Central memory CD4-positive, alpha-beta T cell (primary cell): ENCODE results near the gene DLL1.

Source experiments
- DNase-seq: peaks from one replicate; pipeline ENCODE4 v3.0.0; 2022

DLL1 gene

GRCh38 chr6:170281331-170282292, 9.3 kb downstream of the DLL1 start:
- DNase-seq, result no peak

DNA sequence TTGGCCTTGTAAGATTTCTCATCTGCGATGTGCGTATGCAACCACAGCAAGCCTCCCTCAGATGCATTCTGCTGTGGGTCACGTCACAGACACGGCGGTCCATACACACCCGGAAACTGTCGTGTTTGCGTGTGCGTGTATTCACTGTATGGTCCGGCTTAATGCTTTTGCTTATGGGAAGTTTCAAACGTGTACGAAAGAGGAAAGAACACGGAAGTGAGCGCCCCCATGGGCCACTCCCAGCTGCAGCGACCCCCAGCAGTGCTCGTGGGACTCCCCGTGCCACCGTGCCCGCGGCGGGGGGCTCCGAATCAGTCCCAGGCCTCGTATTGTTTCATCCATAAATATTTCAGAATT, 10.2 kb downstream of the DLL1 start:
- DNase-seq, result no peak

GRCh38 chr6:170279977-170280688, 10.7 kb downstream of the DLL1 start:
- DNase-seq, result peak; percentile 66

DNA sequence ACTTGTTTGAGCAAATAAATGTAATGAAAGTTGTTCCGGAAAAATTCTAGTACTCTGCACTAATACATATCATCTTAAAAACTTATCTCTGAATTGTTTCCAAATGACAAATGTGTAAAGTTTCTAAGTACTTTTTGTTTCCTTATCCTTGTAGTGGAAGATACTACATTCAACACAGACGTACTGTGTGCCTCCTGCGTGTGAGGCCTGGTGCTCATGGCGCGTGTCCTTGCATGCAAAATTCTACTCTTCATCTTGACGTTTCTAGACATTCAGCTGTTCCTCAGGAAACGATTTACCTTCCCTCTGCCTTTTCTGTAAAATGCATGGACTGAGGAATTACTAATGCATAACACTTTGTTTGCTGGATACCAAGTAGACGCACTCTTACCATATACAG, 11.5 kb downstream of the DLL1 start:
- DNase-seq, result no peak

- no peak for DNase-seq
Observed at GRCh38 chr6:170278743-170279094, 12.2 kb downstream of the DLL1 start.

- no peak for DNase-seq
Observed at GRCh38 chr6:170277893-170278742, 12.8 kb downstream of the DLL1 start.

DNA sequence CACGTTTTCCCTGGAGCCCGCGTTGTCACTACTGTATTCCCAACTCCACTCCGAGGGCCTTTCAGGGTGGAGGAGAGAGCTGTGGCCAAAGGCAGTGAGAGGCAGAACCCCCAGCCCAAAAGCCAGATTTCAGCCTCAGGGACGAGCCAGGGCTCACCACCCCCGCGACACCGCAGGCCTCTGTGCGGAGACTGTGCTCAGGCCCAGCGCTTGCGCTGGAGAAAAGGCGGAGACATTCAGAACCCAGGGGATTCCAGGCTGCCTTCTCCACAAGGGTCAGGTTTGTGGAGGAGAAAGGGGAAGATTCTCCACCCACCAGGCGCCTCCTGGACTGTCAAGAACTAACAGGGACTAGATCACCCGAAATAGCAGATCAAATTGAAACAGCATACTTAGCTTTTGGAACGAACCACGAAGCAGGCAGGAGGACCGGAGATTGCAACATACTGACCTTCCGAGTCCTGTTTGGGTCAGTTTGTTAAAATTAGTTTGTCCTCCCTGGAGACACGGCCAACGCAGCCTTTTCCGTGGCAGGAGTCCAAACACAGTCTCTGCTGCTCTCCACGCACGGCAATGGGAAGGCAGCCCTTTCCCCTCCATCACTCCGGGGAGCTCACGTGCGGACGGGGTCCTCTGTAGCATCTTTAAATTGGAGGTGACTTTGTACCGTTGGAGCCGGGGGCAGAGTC, 14.4 kb downstream of the DLL1 start:
- no peak for DNase-seq

DNA sequence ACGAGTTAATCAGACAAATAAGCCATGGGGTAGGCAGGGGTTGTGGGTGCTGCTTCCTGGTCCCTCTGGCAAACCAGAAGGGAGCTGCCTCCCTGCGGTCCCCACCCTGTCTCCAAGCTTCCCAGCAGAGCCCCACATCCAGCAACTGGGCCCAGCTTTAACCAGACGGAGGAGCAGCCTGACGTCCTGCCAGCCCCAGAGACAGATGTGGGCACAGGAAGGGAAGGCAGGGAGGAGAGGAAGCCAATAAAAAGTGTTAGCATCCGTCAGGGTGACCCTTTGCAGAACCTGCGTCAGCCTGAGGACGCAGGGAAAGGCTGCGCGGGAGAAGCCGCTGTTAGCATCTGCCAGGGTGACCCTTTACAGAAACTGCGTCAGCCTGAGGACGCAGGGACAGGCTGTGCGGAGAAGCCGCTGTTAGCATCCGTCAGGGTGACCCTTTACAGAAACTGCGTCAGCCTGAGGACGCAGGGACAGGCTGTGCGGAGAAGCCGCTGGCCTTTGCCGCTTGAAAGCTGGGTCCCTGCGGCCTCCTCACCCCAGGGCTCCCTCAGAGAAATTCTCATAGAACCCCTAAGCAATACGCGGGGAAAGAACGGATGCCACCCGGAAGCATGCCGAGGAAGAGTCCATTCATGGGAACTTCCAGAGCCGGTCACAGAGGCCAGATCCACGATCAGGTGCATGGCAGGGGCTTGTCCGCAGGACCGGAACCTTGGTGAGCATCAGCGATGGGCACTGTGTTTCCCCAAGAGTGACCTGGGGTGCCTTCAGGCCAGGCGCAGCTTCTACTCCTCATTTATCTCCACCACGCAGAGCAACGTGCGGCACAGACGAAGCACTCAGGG, 15.9 kb downstream of the DLL1 start:
- DNase-seq, result no peak

- no peak for DNase-seq
Observed at GRCh38 chr6:170273681-170274080, 17.2 kb downstream of the DLL1 start.

DNA sequence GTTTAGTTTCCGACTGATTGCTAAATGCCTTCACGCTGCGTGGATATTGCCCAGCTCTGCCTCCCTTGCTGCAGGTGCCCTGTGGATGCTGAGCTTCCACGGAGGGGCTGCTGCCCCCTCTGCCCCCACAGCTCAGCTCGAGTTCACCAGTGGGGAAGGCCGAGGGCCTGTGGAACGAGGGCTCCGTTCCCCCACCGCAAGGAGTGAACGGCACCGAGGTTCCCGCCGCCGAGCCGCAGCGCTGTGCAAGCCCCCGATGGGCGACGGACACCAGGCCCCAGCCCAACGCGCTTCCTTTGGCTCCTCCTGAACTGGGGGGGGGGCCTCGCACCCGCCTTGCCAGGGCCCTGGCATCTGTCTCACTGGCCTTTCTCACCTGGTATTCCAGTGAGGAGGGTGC, 17.7 kb downstream of the DLL1 start:
- no peak for DNase-seq

DNA sequence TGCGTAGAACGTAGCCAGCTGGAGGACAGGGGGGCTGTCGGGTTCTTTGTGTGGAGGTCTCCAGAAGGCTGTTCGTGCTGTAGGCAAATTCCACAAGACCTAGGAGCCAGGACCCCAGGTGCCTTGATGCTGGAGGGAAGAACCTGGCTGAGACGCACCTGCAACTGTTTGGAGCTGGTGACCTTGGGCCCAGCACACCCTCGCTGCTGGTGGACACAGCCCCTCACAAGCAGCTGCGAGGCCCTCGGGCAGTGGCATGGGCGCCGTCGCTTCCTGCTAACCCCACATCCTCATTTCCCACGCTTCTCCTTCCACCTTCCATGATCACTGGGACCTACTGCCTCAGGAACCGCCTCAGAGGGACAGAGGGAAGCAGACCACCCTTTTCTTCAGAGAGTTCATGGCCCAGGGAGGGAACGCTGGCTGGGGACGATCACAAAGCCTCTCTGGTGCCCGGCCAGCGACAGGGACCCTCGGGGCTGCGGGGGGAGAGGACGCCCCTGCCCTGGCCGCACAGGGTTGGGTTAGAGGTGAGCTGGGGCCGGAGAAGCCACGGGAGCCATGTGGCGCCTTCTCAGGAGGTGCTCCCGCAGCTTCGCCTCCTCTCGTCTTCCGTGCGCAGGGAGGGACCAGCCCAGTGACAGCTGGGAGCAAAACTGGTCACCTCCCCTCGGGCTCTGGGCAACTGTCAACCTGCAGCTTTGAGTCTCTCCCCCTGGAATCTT, 18.4 kb downstream of the DLL1 start:
- DNase-seq, result no peak

GRCh38 chr6:170271771-170272314, 19.0 kb downstream of the DLL1 start:
- DNase-seq, result peak; percentile 82

- no peak for DNase-seq
Observed at GRCh38 chr6:170270984-170271593, 19.8 kb downstream of the DLL1 start.

DNA sequence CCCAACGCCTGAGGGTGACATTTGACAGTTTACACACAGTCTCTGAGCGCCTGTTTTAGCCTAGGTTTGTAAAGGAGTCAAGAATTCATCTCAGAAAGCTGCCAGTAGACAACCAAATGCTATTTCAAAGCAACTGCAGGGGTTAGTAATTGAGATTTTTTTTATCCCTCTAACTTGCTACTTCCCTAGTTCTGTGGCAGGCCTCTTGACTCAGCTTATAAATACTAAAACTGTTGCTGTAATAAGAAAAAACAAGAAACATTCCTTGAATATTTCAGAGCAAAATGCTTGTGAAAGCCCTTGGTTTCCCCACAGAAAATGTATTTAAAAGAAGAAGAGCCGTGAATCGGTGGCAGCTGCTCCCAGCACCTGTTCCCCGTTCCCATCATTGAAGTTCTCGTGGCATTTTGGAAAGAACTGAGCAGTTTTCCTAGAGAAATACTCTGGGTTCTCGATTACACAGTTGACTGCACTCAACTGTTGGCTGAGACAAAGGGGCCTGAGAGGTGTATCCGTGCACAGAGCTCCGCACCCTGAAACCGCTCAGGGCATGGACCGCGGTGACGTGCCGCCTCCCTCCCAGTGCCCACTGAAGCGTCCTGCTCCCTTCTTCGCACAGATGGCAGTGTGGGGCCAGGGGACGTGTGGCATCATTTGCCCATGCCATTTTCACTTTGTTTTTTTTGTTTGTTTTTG, 20.9 kb downstream of the DLL1 start:
- no peak for DNase-seq

- no peak for DNase-seq
Observed at GRCh38 chr6:170269151-170269845, 21.6 kb downstream of the DLL1 start.

DNA sequence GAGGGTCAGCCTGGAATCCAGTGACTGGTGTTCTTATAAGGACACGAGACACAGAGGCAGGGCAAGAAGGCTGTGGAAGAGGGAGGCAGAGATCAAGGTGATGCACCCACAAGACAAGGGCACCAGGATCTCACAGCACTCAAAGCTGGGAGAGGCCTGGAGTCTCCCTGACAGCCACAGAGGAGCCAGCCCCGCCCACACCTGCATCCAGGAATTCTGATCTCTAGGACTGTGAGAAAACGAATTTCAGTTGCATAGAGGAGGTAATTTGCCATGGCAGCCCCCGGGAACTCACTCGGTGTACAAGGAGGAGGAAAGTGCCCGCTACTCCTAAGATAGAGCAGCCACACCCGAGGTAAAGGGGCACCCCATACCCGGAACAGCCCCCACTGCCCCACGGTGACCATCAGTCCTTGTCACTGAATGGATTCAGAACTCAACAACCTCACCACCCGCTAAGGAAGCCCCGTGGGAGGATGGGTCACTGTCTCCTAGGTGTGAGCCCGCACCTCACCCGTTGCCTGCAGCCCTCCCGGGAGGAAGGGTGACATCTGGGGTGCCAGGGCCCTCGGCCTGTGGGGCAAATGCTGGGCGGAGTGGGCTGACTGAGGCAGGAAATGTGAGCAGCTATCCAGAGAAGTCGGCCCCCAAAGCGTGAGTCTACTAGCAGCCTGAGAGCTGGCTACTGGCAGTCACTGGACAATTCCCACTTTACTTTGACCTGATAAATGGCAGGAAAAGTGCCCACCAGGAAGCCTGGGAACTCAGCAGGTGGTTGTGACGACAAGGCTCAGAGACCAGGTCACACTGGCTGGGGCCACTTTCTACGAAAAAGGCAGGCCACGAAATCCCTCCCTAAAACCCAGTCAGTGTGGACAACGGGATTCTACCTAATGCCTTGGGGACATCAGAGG, 22.4 kb downstream of the DLL1 start:
- DNase-seq, result no peak

DNA sequence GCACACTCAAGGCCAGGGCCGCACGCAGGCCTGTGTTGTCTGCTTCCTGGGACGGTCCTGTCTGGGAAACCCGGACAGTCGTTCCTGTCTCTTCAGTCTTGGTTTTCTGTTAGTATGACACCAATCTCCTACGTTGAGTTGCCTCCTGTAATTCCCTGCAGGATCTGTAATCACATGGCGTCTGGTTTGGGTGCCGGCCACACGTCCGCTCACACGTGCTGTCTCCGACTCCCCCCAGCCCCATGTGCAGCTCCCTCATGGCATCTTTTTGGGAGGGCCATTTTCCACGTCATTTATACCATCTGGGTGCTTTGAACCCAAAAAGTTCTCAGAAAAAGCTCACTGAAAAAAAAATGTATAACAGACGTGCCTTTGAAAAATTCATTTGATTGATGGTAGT, 23.2 kb downstream of the DLL1 start:
- DNase-seq, result no peak
